Lung (tissue), 12 donors: Measurements from ENCODE around the gene ZNF775. TPM values are rescaled to one million over a fixed set of nuclear protein-coding genes. Genes with fewer than 3 reads are reported as not detected.

Experiments used
- ATAC-seq: fragments of 200-7000 bp; cut with Tn5 transposase; one replicate; pipeline ENCODE4 v1.9.1; 2020; ENCODE audit warnings: moderate number of reproducible peaks; ENCODE audit not compliant: insufficient read depth, low FRiP score
- DNase-seq, 3 donors: peaks; one replicate each; pipeline ENCODE4 v3.0.0-alpha.2; 2013 to 2017
- H3K27ac ChIP-seq, 2 donors: one replicate each; pipeline ENCODE4 v1.5.1; 2013; ENCODE audit warnings: mild to moderate bottlenecking in 2 of 2, moderate library complexity in 2 of 2, control low read depth in 1 of 2, inconsistent platforms in 1 of 2, low read depth in 1 of 2, low read length in 1 of 2
- H3K27me3 ChIP-seq, 3 donors: one replicate each; pipeline ENCODE4 v1.5.1; 2013; ENCODE audit warnings: low read length in 2 of 3; ENCODE audit not compliant: control insufficient read depth in 3 of 3, insufficient read depth in 3 of 3
- H3K36me3 ChIP-seq, 4 donors: one replicate each; pipeline ENCODE4 v1.5.1; 2013; ENCODE audit warnings: low read length in 4 of 4, mild to moderate bottlenecking in 1 of 4, moderate library complexity in 1 of 4; ENCODE audit not compliant: control insufficient read depth in 4 of 4, insufficient read depth in 4 of 4
- H3K4me1 ChIP-seq, 5 donors: one replicate each; pipeline ENCODE4 v1.5.1; 2013; ENCODE audit warnings: low read length in 5 of 5, mild to moderate bottlenecking in 2 of 5, moderate library complexity in 1 of 5; ENCODE audit not compliant: control insufficient read depth in 5 of 5, insufficient read depth in 5 of 5
- H3K4me3 ChIP-seq: one replicate; pipeline ENCODE4 v1.5.1; 2013; ENCODE audit warnings: mild to moderate bottlenecking, control low read depth, moderate library complexity
- H3K9ac ChIP-seq, 2 donors: one replicate each; pipeline ENCODE4 v1.5.1; 2013; ENCODE audit warnings: low read length in 2 of 2, control low read depth in 1 of 2; ENCODE audit not compliant: insufficient read depth in 1 of 2
- H3K9me3 ChIP-seq, 4 donors: one replicate each; pipeline ENCODE4 v1.5.1; 2013; ENCODE audit warnings: low read length in 3 of 4, mild to moderate bottlenecking in 1 of 4, moderate library complexity in 1 of 4; ENCODE audit not compliant: control insufficient read depth in 4 of 4, insufficient read depth in 3 of 4
- whole genome bisulfite sequencing, 2 donors: extraction: QIAGEN DNeasy Blood & Tissue Kit; methylation state at CpG; one replicate each; pipeline ENCODE4 v1.1.7; 2013; 5-methylcytosine and 5-hydroxymethylcytosine counted together
- polyA plus RNA-seq, 2 donors: library from polyadenylated mRNA; stranded (reverse); fragments of 200-250 nt; gene quantifications; one replicate each; pipeline ENCODE4 v1.2.1, GENCODE V29; 2013
- total RNA-seq, 2 donors: library from RNA; depleted of rRNA in 1 of 2; stranded (reverse); fragments of >200 nt in 1 of 2; gene quantifications; one replicate each; pipeline ENCODE4 v1.2.1, GENCODE V29; 2014 to 2021
- TF ChIP-seq, protein P1 (sequence below): IDR thresholded peaks from 2 replicates; pipeline ENCODE4 v1.5.1; 2012; ENCODE audit warnings: mild to moderate bottlenecking; ENCODE audit errors: control extremely low read depth, extremely low read depth
- donor health status: control.
- donor health status: control.
- donor health status: Bipolar disorder and iron deficiency.
- donor health status: healthy.
- donor health status: DM: yes; HTN: yes; CAD: no.

ZNF775 gene
- total and polyA plus RNA-seq, 4 donors: 1.4 to 5.4 (median 3.8) TPM

DNA sequence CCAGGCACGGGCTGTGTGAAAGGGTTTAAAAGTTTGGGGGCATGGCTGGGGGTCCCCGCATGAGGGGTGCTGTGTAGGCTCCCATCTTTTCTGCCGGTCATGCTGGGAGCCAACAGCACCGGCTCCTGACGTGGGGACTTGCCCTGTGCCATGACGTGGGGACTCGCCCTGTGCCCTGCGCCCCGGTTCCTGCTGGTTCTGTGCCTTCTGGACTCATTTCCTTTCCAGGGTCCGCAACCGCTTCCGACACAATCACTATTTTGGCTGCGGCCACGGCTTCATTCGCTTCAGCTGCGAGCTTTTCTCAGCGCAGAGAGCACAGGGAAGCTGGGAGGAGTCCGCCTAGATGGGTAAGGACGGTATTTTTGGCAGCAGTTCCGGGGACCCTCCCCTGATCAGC is 63.7 kb downstream of the ZNF775 start:
- ATAC-seq: no peak
- DNase-seq: no peak
- WGBS, 2 donors: 96 to 97% methylated on average over 20 of the region's 20 CpGs

DNA sequence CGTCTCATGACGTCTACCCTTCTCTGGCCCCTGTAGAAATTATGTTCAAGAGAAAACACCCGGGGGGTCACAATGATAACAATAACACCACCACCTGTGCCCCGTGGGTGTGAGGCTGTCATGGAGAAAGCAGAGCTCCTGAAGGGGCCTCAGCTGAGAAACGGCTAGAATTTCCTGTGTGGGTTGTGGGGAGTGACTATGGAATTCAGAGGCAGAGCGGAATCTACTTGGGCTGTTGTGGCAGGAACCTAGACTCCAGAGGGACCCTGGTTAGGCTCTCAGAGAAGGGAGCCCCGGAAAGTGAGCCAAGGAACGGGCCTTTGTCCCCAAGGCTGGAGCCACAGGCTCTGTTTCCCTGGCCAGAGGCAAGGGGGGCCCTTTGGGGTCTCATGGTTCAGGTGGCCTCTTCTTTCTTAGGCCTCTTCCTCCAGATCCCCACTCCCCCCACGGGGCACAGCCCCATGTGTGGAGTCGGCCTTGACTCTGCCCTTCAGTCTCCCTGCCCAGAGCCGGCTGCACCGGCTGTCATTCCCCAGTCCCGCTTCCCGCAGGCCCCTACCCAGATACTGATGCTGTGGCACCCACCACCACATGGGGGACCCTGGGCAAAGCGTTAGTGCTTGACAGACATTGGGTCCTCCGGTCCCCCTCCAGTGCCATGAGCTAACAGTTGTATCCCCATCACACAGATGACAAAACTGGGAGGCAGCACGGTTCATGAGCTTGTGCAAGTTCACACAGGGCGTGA is 64.8 kb downstream of the ZNF775 start:
- H3K27me3 ChIP-seq: no peaks in the 10 kb centered on the region
- peaks cover 0 to 2% (median 0%) of the 10 kb centered on the region in 5 donors for H3K4me1 ChIP-seq
- WGBS, 2 donors: 64 to 78% methylated on average over 18 of the region's 18 CpGs
- ATAC-seq (no peak), DNase-seq (no peak)
- peaks cover 0 to 14% (median 0%) of the 10 kb centered on the region in 4 donors for H3K9me3 ChIP-seq
- no peak overlapping the region for H3K9ac ChIP-seq
- TF ChIP-seq, protein P1, sequence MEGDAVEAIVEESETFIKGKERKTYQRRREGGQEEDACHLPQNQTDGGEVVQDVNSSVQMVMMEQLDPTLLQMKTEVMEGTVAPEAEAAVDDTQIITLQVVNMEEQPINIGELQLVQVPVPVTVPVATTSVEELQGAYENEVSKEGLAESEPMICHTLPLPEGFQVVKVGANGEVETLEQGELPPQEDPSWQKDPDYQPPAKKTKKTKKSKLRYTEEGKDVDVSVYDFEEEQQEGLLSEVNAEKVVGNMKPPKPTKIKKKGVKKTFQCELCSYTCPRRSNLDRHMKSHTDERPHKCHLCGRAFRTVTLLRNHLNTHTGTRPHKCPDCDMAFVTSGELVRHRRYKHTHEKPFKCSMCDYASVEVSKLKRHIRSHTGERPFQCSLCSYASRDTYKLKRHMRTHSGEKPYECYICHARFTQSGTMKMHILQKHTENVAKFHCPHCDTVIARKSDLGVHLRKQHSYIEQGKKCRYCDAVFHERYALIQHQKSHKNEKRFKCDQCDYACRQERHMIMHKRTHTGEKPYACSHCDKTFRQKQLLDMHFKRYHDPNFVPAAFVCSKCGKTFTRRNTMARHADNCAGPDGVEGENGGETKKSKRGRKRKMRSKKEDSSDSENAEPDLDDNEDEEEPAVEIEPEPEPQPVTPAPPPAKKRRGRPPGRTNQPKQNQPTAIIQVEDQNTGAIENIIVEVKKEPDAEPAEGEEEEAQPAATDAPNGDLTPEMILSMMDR: no peak
- H3K27ac ChIP-seq: no peak overlapping the region
- no peaks in the 10 kb centered on the region for H3K36me3 ChIP-seq
- no peak overlapping the region for H3K4me3 ChIP-seq

More for the DNA sequence above, 63.7 kb downstream of the ZNF775 start:
- H3K9ac ChIP-seq: no peak overlapping the region
- TF ChIP-seq, protein P1: no peak
- no peaks in the 10 kb centered on the region for H3K27me3 ChIP-seq
- H3K27ac ChIP-seq: no peak overlapping the region
- H3K9me3 ChIP-seq: peaks cover 0 to 14% (median 0%) of the 10 kb centered on the region in 4 donors
- H3K4me1 ChIP-seq: no peaks in the 10 kb centered on the region
- H3K4me3 ChIP-seq: no peak overlapping the region
- no peaks in the 10 kb centered on the region for H3K36me3 ChIP-seq

DNA sequence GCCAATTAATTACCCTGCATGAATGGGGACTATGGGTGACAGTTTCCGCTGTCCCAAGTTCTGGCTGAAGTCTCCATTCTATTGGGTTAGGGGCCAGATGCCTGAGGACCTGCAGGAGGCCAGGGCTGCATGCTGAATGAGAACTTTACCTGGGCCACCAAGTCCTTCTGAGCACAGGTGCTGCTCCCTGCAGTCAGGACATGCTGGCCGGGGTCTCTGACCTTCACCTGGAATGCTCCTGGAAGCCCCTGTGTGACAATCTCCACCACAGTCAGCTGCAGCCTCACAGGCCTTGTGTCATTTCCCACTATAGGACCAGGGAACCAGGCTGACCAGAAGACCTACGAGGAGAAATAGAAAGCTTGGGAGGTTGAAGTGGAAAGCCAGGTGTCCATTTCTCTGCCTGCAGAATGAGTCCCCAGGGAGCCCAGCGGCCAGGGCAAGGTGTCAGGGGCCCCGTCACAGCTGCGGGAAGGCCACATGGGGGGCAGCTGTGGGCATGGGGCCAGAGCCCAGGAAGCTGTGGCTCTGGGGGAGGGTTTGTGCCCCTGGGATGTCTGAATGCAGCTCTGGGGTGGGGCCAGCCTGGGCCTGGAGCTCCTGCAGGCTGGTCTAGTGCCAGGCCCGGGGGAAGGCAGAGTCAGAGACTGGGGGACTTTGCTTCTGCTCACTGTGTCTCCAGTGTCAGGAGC is 65.7 kb downstream of the ZNF775 start:
- TF ChIP-seq, protein P1: no peak
- Histone ChIP-seq H3K4me3 (no peak overlapping the region), H3K36me3 (no peaks in the 10 kb centered on the region), H3K9me3 (peaks cover 0 to 14% (median 0%) of the 10 kb centered on the region in 4 donors), H3K4me1 (peaks cover 0 to 8% (median 0%) of the 10 kb centered on the region in 5 donors), H3K27ac (no peak overlapping the region), H3K27me3 (no peaks in the 10 kb centered on the region), H3K9ac (no peak overlapping the region)
- DNase-seq (no peak), ATAC-seq (no peak)
- WGBS, 2 donors: 69 to 82% methylated on average over 7 of the region's 7 CpGs
